Stimulated activated CD4-positive, alpha-beta T cell treated with anti-CD3 and anti-CD28 coated beads, Interleukin-12 subunit alpha, Interleukin-12 subunit beta, amount 100 ng/mL, for 48 hours (primary cell): ENCODE results near the gene SLIT1.

ENCODE experiments used
- DNase-seq, 3 donors: peaks; one replicate each; pipeline ENCODE4 v3.0.0-alpha.2; 2020; ENCODE audit warnings: low read depth in 2 of 3, low spot score in 1 of 3

The SLIT1 gene

DNA sequence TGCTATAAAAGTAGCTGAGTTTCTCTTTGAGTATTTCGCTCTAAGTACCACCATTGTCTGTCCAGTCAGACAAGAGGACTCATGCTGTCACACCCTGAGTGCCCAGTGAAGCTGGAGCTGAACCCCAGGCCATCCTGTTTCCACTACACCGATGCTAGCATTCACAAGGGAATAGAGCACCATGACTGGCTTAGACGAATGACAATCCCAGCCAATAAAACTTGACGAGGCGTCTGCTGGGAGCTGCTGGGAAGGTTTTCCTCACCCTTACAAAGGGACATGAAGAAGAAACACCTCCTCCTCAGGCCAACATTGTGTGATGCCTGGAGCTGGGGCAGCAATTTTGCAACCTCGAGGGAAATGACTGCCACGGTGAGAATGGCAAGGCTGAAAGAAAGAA, 17.5 kb upstream of the SLIT1 start:
- DNase-seq: no peak

DNA sequence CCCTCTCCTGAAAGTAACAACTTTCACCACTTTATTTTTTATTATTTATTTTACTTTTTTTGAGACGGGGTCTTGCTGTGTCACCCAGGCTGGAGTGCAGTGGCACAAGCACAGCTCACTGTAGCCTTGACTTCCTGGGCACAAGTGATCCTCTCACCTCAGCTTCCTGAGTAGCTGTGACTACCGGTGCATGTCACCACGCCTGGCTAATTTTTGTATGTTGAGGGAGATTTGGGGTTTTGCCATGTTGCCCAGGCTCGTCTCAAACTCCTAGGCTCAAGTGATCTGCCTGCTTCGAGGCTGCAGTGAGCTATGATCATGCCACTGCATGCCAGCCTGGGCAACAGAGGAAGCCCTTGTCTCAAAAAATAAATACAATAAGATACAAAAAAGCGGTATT, 14.9 kb upstream of the SLIT1 start:
- no peak for DNase-seq

DNA sequence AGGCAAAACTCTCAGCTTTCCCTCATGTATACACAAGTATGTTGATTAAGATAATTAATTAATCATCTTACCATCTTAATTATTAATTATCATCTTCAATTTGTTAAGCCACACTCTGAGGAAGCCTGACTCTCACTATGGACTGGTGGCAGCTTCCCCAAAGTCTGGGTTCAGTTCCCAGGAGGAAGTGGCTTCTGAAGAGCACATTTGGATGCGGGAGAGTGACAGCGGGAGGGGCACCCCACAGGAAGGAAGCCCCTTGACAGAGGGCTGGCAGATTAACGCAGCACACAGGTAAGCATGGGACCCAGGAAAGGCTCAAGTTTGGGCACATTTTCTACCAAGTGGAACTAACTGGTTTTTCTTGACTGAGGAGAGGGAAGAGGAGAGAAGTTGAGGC, 13.4 kb upstream of the SLIT1 start:
- no peak for DNase-seq

DNA sequence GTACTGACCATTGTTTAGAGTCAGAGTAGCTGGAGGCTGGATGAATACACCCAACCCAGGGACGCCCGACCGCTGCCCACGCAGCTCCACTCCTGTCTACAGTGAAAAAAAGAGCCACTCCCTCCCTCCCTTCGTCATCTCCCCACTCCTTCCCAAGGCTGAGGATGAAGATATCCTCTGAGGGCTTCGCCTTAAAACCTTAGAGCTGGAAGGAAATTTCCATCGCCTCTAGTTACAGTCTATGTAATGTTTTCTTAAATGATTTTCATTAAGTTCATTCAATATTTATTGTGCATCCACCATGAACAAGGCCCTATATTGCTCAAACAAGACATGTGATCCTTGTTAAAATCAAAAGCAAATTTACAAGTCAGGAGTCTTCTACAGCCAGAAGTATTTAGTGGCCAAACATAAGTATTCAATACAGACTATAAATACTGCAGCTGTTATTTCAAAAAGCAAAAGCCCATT, 11.3 kb upstream of the SLIT1 start:
- no peak for DNase-seq

DNA sequence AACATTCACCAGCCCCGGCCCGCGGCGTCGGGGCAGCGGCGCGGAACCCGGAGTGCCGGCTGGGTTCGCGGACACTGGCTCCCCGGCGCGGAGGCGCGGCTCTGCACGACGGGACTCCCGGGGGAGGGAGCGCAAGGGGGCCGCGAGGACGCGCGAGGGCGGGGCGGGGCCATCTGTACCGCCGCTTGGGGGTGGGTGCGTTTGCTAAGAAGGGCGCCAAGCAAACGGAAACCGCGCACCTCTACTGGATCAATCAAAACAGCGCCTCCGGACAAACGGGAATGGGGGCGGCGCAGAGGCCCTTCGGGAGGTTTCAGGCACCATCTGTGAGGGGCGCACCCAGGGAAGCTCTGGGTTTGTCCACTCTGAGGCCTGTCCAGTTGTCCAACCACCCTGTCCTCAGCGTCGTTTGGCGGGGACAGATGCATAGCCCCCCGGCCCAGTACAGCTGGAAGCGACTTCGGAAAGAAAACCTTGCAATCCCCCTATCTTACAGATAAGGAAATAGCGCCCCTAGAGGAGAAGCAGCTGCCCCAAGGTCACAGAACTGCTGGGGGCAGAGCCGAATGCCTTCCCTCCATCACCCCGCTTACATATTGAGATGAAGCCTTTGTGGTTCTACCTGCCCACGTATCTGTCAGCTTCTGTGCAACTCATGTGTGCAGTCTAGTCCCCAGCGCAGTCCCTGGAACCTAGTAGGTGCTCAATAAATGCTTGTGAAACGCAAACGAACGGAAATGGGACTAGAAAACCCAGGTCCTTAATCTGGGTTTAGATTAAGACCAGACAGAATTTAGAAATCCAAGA, 10.7 kb upstream of the SLIT1 start:
- DNase-seq: peak; percentile 48 to 63 (median 51)

DNA sequence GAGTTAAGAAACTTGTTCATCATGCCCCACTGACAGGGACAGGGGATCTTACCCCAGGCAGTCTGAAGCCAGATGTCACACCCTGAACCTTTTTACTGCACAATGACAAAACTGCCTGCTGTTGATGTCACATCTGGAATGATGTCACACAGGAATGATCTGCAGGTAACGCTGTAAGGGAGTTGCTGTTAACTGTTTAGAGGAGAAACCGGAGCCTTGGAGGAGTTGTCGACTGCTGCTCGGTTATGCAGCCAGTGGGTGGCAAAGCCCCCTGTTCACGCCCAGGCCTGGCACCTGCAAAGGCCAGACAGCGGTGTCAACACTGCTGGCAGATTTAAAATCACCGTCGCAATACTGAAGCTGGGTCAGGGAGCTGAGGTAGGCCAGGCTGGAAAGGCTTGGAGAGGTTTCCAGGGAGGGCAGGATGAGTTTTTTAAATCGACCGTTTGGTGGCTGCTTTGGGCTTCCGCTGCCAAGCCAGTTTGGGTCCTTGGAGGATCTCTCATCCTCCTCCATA, 10.0 kb upstream of the SLIT1 start:
- no peak for DNase-seq

DNA sequence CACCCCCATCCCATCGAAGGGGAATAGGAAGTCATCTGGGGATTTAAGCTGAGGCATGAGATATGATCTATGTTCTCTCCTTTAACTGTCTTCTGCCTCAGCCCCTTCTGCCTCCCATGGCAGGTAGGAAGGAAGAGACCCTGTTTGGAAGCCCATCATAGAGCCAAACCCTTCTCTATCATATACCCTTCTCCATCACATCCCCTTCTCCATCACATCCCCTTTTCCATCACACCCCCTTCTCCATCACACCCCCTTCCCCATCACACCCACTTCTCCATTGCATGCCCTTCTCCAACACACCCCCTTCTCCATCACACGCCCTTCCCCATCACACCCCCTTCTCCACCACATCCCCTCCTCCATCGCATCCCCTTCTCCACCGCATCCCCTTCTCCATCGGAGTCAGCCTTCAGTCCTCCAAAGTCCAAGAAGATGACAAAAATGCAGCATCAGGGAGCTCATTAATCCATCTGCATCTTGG, 7.2 kb upstream of the SLIT1 start:
- no peak for DNase-seq

DNA sequence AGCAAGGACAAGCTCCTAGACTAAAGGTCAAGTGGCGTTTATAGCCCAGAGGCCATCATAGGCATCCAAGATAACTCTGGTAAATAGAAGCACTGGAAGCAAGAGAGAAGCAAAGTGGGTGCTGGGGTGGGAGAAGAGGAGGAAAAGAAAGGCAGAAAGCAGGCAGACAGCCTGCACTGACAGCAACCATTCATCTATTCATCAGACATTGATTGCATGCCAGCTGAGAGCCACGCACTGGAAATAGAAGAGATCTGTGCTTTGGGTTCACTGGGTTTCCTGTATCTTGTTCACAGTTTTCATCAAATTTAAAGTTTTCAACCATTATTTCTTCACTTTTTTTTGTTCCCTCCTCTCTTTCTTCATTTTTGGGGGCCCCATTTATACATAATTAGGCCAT, 4.7 kb upstream of the SLIT1 start:
- DNase-seq: no peak

DNA sequence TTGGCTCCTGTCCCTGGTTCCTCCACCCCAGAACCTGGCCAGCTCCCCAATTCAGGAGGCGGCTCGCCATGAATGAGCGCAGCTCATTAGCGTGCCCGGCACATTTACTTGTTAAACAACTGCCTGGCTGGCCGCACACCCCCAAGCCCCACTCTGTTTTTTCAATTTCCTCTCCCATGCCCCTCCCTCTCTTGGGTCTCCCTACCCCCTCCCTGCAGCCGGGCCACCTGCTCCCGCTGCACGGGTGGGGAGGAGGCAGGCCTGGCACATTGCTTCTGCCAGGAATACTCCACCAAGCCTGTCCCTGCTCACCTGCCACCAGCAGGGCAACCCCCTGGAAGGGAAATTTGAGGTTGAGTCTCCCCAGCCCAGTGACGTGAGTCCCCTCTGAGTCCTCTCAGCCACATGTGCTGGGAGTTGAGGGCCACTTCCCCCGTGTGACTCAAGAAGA, 2.5 kb upstream of the SLIT1 start:
- DNase-seq: no peak

DNA sequence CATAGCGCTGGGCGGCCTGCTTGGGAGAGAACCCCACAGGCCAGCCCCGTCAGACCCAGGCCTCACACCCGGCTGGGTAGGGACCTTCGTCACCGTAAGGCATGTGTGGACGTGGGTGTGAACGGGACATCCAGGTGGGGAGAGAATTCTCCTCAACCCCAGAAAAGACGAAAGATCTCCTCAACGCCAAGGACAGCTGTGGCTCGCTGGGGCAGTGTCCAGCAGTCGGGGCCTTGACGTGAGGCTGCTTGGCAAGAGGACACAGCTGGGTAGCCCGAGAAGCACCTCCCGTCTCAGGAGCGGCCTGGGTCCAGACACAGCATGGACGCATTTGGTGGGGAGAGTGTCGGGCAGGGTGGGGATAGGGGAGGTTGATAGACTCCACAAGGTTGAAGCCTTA, 1.2 kb upstream of the SLIT1 start:
- no peak for DNase-seq

DNA sequence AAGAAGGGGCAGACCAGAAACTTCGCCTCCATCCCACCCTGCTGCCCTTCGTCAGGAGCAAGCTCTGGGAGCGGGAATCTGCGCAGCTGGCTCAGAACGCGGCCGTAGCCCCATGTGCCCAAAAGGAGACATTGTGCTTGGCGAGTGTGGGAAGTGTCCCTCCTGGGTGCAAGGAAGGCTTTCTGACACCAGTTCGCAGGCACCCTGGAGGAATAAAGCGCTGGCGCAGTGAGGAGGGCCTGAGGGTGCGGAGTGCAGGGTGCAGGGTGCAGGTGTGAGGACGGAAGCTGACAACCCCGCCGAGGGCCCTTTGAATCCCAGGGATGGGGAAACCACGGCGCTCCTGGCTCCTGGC, 811 bp downstream of the SLIT1 start:
- DNase-seq: no peak

DNA sequence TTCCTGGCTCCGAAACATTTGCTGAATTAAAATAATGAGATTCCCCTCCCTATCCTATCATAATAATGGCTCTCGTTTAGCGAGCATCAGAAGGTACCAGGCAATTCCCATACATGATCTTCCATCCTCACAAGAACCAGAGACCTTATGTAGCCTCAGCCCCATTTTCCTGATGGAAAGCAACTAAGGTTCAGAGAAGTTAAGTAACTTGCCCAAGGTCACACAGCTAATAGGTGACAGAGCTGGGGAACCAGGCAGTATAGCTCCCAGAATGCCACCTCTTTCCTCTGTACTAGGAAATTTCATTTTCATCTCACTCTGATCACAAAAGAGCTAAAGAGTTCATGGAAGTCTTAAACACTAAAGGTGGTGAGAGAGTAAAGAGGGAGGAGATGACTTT, 2.4 kb downstream of the SLIT1 start:
- DNase-seq: no peak

DNA sequence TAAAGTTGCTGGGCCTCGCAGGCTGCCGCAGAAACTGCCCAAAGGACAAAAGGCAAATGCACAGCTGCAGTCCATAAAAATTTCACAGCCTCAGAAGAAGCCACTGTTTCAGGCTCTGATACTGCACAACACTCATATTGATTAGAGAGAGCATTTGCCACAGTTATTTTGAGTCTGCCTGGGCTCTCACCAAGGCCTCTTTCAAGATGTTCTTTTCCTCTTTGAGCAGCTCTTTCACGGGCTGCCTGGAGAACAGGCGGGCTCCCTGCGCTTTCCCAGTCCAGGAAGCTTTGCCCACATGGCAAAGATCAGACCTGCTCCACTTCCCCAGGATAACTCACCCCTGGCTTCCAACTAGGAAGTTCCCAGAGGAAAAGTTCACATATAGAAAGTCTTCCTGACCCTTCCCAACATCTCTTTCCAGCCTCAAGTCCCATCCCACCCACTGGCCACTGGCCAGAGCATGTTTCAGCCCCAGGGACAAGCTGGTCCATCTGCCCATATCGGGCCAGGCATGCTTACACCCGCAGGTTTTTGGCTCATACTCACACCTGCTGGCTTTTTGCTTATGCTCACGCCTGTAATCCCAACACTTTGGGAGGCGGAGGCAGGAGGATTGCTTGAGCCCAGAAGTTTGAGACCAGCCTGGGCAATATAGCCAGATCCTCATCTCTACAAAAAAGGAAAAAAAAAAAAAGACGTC, 3.3 kb downstream of the SLIT1 start:
- no peak for DNase-seq

DNA sequence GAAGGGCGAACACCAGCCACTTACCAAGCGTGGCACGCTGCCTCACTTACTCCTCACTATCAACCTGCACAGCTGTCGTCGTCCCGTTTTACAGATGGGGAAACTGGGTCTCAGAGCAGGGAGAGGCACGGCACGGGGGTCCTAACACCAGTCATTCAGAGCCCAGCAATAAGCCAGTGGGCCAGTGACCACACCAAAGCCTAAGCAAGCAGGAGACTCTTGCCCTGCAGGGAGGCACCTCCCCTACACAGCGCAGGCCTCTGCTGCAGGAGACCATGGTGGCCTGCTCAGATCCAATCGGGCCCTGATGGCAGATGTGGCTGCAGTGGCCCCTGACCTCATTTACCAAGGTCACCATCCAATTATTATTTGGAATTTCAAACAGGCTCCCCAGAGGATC, 4.8 kb downstream of the SLIT1 start:
- DNase-seq: no peak

DNA sequence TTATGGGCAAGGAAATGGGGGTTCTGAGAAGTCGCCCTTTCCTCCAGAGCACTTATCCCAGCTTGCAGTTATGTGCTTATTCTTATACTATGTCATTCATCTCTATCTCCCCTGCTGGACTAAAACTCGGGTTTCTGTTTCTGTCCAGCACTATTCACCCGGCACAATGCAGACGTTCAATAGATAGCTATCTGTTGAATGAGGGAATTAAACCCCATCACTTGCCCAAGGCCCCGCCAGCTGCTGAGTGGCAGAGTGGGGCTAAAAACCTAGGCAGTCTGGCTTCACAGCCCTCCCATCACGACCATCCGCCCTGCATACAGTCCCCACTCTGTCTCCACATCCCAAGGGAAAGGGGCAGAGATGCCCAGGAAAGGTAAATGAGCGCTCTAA, 5.4 kb downstream of the SLIT1 start:
- DNase-seq: no peak

DNA sequence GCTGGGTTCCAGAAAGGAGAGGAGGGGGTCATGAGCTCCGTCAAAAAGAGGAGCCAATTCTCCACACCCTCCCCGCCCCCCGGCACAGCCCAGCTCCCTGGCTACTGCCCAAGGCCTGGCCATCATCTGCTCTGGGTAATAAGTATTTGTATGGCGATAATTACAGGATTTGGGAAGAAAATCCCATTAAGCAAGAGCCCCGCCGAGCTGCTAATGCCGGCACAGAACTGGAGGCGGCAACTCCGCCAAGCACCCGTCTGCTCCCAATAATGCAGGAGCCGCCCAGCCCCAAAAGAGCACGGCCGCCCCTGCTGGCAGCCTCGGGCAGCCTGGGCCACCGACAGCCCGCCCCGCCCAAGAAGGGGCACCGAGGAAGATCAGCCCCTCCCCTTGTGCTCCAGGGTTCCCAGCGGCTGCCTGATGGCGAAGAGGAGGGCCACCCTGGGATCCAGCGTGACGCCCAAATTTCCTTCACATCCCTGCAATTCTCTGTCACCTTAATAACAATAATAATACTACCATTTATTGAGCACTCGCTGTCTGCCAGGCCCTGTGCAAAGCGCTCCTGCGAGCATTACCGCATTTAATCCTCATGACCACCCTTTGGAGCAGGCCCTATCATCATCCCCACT, 5.9 kb downstream of the SLIT1 start:
- no peak for DNase-seq

DNA sequence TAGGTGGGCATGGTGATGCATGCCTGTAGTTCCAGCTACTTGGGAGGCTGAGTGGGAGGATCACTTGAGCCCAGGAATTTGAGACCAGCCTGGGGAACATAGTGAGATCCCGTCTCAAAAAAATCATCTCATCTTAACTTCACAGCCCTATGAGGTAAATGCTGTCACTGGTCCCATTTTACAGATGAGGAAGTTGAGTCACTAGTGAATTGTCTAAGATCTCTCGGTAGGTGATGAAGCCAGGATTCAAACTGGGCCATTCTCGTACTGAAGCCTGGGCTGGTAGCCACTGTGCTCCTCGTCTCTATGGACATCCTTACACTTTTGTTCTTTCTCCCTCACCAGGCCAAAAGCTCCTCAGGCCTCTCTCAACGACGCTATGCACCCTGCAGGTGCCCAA, 6.4 kb downstream of the SLIT1 start:
- no peak for DNase-seq

DNA sequence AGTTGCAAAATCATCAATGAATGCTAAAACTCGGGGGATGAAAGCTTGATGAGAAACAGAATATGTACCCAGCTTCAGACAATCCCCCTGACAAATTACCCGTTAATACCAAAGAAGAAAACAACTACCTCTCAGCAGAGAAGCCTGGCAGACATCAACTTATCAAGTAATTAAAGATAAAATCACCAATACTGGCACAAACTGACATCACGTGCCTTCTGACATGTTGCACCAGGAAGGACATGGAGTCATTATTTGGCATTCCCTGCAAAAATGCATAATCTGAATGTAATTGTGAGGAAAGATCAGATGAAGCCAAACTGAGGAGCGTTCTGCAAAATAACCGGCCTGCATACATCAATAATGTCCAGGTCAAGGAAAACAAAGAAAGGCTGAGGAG, 7.7 kb downstream of the SLIT1 start:
- DNase-seq: no peak

DNA sequence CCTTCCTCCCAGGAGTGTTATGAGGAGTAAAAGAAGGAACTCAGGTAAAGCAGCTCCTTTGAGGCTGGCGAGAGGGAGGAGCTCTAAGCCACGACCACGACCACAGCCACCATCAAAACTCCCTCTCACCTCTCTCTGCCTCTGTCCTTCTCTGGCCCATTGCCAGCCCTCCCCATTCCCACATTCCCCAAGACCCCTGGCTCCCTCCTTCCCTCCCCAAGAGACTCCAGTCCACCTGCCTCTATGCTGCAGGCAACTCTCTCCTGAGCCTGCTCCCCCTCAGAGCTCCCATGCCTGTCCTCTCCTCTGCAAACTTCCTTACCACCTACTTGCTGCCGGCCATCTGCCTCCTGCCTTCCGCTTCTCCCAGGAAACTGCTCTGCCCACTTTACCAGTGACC, 9.5 kb downstream of the SLIT1 start:
- DNase-seq: no peak

DNA sequence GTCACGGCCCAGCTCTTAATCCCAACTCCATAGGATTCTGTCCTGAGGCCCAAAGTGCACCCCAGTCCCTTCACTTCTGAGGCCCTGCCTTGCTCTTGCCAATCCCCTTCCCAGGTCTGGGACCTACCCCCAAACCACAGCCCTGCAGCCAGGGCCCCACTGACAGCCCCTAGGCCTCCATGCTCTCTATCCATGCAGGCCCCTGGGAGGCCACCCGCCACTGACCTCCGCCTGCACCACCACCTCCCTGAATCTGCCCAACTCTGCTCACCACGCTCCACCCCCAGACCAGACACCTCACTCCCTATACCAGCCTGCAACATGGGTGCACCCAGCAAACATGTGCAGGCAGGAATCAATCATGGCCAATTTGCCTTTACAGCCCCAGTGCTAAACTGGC, 10.2 kb downstream of the SLIT1 start:
- DNase-seq: no peak

DNA sequence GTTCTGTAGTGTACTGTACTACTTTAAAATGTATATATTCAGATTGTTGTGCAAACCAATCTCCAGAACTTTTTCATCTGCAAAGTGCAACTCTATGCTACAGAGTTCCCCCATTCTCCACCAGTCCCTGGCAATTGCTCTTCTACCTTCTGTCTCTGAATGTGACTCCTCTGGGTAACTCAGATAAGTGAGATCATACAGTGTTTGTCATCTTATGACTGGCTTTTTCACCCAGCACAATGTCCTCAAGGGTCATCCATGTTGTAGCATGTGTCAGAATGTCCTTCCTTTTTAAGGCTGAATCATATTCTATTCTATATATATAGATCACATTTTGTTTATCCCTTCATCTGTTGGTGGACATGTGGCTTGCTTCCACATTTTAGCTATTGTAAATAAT, 10.8 kb downstream of the SLIT1 start:
- no peak for DNase-seq

DNA sequence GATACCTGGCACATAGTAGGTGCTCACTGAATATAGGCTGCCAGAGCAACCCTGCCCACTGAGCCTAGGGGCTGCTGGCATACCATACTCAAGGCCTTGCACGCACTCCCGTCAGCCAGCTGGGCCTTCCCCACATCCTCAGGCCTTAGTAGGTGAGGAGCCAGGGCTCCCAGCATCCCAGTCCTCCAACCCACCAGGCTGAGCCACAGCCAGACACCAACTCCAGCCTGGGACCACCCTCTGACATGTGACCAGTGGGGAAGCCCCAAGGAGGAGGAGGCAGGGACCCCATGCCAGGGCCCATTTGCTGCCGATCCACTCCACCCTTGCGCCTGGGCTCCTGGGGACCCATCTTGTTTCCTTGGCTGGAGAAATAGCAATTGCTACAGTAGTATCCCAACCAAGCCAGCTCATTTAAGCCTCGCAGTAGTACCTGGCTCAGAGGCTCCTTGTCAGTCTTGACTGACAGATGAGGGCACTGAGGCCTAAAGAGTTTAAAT, 11.4 kb downstream of the SLIT1 start:
- DNase-seq: no peak
